ENCODE data around the gene MAP3K20. TPM values are rescaled to one million over a fixed set of nuclear protein-coding genes. Genes with fewer than 3 reads are reported as not detected.

MAP3K20 gene
- total and polyA plus RNA-seq, 9 donors: 38.6 to 127 (median 88.4) TPM

DNA sequence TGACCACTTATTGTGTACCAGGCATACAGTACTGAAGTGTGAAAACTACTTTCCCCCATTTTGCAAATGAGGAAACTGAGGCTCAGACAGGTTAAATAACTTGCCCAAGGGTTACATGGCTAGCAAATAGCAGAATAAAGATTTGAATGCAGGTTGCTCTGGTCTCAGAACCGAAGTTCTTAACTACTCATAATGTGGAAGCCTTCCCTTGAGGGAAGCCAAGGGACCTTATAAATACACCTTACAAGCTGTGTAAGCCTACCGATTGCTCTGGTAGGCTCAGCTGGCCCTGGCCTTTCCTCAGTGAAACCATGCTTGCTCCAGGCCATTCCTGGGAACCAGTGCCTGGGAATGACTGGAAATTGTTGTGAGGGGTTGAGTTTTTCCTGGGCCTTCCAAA lies 164.4 kb downstream of the MAP3K20 start:
- intact Hi-C loops (cut with DNase I): no loop called here
- no peaks in the 10 kb centered on the region for H3K27me3 ChIP-seq
- no peak overlapping the region for H3K4me3 ChIP-seq
- H3K36me3 ChIP-seq: no peaks in the 10 kb centered on the region
- no peaks in the 10 kb centered on the region for H3K9me3 ChIP-seq
- no peaks in the 10 kb centered on the region for H3K4me1 ChIP-seq (ENCODE audit: insufficient read depth)
- TF ChIP-seq EP300 (IDR thresholded peaks at IDR 0.05) (no peak), POLR2A (IDR thresholded peaks at IDR 0.05) (no peak)
- TF ChIP-seq, protein P1, sequence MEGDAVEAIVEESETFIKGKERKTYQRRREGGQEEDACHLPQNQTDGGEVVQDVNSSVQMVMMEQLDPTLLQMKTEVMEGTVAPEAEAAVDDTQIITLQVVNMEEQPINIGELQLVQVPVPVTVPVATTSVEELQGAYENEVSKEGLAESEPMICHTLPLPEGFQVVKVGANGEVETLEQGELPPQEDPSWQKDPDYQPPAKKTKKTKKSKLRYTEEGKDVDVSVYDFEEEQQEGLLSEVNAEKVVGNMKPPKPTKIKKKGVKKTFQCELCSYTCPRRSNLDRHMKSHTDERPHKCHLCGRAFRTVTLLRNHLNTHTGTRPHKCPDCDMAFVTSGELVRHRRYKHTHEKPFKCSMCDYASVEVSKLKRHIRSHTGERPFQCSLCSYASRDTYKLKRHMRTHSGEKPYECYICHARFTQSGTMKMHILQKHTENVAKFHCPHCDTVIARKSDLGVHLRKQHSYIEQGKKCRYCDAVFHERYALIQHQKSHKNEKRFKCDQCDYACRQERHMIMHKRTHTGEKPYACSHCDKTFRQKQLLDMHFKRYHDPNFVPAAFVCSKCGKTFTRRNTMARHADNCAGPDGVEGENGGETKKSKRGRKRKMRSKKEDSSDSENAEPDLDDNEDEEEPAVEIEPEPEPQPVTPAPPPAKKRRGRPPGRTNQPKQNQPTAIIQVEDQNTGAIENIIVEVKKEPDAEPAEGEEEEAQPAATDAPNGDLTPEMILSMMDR (IDR thresholded peaks at IDR 0.05): no peak
- no peak for DNase-seq
- 94 to 100% (median 98%) methylated on average over 2 of the region's 2 CpGs for WGBS, 3 donors
- H3K27ac ChIP-seq: no peak overlapping the region

DNA sequence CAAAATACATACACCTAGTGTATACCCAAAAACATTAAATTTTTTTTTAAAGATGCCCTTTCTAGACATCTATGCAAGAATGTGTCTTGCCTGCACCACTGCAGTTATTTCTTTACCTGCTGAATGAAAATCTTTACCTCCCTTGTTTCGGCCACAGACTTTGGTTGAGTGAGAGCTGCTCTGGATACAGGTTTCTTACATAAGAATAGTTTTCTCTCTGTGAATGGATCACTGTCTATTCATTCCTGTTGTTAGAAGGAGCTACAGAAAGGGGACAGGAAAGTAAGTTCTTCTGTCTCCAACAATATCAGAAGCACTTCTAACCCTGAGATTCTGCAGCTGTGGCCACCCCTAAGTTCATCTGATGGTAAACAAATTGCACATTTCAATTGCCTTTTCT lies 166.0 kb downstream of the MAP3K20 start:
- no peaks in the 10 kb centered on the region for H3K9me3 ChIP-seq
- no peaks in the 10 kb centered on the region for H3K4me1 ChIP-seq (ENCODE audit: insufficient read depth)
- no peaks in the 10 kb centered on the region for H3K36me3 ChIP-seq
- no peaks in the 10 kb centered on the region for H3K27me3 ChIP-seq
- no peak overlapping the region for H3K27ac ChIP-seq
- no peak for DNase-seq
- WGBS, 3 donors: 92 to 96% (median 95%) methylated on average over 1 of the region's 1 CpG
- intact Hi-C loops (cut with DNase I): no loop called here
- TF ChIP-seq POLR2A (IDR thresholded peaks at IDR 0.05) (no peak), EP300 (IDR thresholded peaks at IDR 0.05) (no peak)
- TF ChIP-seq, protein P1 (IDR thresholded peaks at IDR 0.05): no peak
- H3K4me3 ChIP-seq: no peak overlapping the region

GRCh38 chr2:173247156-173247555 lies 171.5 kb downstream of the MAP3K20 start:
- H3K27me3 ChIP-seq: no peaks in the 10 kb centered on the region
- no peaks in the 10 kb centered on the region for H3K9me3 ChIP-seq
- H3K36me3 ChIP-seq: no peaks in the 10 kb centered on the region
- DNase-seq: no peak
- intact Hi-C loops (cut with DNase I): no loop called here
- no peak for TF ChIP-seq EP300 (IDR thresholded peaks at IDR 0.05)
- TF ChIP-seq POLR2A (IDR thresholded peaks at IDR 0.05): no peak
- TF ChIP-seq, protein P1 (IDR thresholded peaks at IDR 0.05): no peak
- H3K4me3 ChIP-seq: no peak overlapping the region
- peaks cover 1% of the 10 kb centered on the region for H3K4me1 ChIP-seq (ENCODE audit: insufficient read depth)
- WGBS, 3 donors: 89 to 92% (median 90%) methylated on average over 2 of the region's 2 CpGs
- H3K27ac ChIP-seq: no peak overlapping the region

DNA sequence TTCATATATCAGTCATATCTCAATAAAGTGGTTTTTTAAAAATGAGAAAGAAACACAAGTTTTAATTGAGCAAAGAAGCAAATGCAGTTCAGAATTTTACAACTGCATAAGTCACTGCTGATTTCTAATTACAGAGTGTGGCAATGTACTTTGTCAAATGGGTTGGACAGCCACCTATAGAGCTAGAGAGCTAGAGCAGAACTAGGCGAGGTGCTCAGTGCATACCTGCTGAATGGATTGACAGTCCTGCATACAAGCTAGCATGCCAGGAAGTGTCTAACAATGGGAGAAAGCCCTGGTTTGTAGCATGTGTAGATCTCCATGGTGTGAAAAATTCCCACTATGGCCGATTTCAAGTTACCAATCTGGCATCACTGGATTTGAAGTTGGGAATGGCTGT lies 172.7 kb downstream of the MAP3K20 start:
- no peak overlapping the region for H3K4me3 ChIP-seq
- WGBS, 3 donors: 96% methylated on average over 2 of the region's 2 CpGs
- H3K9me3 ChIP-seq: no peaks in the 10 kb centered on the region
- TF ChIP-seq POLR2A (IDR thresholded peaks at IDR 0.05): no peak
- no peak for TF ChIP-seq EP300 (IDR thresholded peaks at IDR 0.05)
- TF ChIP-seq, protein P1 (IDR thresholded peaks at IDR 0.05): no peak
- H3K27me3 ChIP-seq: no peaks in the 10 kb centered on the region
- intact Hi-C loops (cut with DNase I): no loop called here
- H3K36me3 ChIP-seq: no peaks in the 10 kb centered on the region
- DNase-seq: no peak
- no peak overlapping the region for H3K27ac ChIP-seq
- peaks cover 1% of the 10 kb centered on the region for H3K4me1 ChIP-seq (ENCODE audit: insufficient read depth)
